Suprapubic skin (tissue), 4 donors: ENCODE data around the gene DPY19L1. TPM values are rescaled to one million over a fixed set of nuclear protein-coding genes. Genes with fewer than 3 reads are reported as not detected.
A peak's percentile ranks its signal among the peaks of the same experiment; 100 is the strongest.
"Not testable (repeated sequence)": the region's sequence is repeated elsewhere in the genome, so short reads cannot be mapped to it uniquely, and the experiment has no call there.

Experiments used
- DNase-seq, 2 donors: peaks; one replicate each; pipeline ENCODE4 v3.0.0-alpha.2; 2019; ENCODE audit warnings: low spot score in 2 of 2
- H3K27ac ChIP-seq: fragments of 200-600 bp; sonication (generic); one replicate; pipeline ENCODE4 v1.5.1; 2019
- H3K27me3 ChIP-seq: fragments of 200-600 bp; sonication (generic); one replicate; pipeline ENCODE4 v1.5.1; 2019
- H3K36me3 ChIP-seq: fragments of 200-600 bp; sonication (generic); one replicate; pipeline ENCODE4 v1.5.1; 2019
- H3K4me1 ChIP-seq: fragments of 200-600 bp; sonication (generic); one replicate; pipeline ENCODE4 v1.5.1; 2019
- H3K4me3 ChIP-seq: fragments of 200-600 bp; sonication (generic); one replicate; pipeline ENCODE4 v1.5.1; 2019; ENCODE audit warnings: mild to moderate bottlenecking
- H3K9me3 ChIP-seq: fragments of 200-600 bp; sonication (generic); one replicate; pipeline ENCODE4 v1.5.1; 2019
- EP300 ChIP-seq: sonication (generic); formaldehyde crosslinking; IDR thresholded peaks from one replicate; pipeline ENCODE4 v1.6.1; 2017; ENCODE audit warnings: antibody characterized with exemption
- POLR2A ChIP-seq, 2 donors: fragments of 450-650 bp; IDR thresholded peaks; one replicate each; pipeline ENCODE4 v1.6.1; 2017; ENCODE audit warnings: antibody characterized with exemption in 2 of 2, mild to moderate bottlenecking in 2 of 2, moderate library complexity in 2 of 2
- POLR2AphosphoS5 ChIP-seq, 3 donors: sonication (generic); formaldehyde crosslinking; IDR thresholded peaks; one replicate each; pipeline ENCODE4 v1.6.1; 2017; ENCODE audit warnings: antibody characterized with exemption in 3 of 3
- WGBS: methylation state at CpG from one replicate; pipeline ENCODE4 v1.1.5; 2018; 5-methylcytosine and 5-hydroxymethylcytosine counted together
- total RNA-seq, 4 donors: library from RNA; depleted of rRNA; stranded (reverse); fragments of >200 nt; gene quantifications; one replicate each; pipeline ENCODE4 v1.1.0, GENCODE V29; 2016
- TF ChIP-seq, protein P1 (sequence below), 2 donors: fragments of 200-600 bp in 1 of 2; fragments of 450-650 bp in 1 of 2; sonication (generic) in 1 of 2; IDR thresholded peaks; one replicate each; pipeline ENCODE4 v1.5.1; 2016 to 2019; ENCODE audit warnings: antibody characterized with exemption in 2 of 2, mild to moderate bottlenecking in 1 of 2, moderate library complexity in 1 of 2

Gene DPY19L1
- total RNA-seq, 4 donors from 2014 or later = 8.1 to 13.4 (median 10.9) TPM

DNA sequence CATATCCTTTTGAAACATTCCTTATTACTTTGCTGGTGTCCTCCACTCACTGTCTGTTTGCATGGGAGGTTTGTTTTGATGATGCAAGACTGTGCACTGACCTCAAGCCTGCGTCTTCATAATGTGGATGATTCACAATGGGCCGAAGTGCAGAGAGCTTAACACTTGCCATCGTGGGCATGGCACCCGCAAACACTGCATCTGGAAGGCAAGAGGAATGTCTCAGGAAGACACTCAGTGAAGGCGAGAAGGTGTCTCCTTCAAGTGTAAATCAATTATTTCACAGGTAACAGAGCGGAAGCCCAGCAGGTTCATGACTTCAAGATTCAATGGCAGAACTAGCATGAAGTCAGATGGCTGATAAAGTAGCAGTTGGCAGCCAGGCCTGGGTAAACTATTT is 98.1 kb downstream of the DPY19L1 start:
- no peak for DNase-seq
- Histone ChIP-seq H3K4me1 (no peaks in the 10 kb centered on the region), H3K9me3 (no peaks in the 10 kb centered on the region), H3K4me3 (no peak overlapping the region), H3K27me3 (no peaks in the 10 kb centered on the region), H3K27ac (no peak overlapping the region), H3K36me3 (peaks cover 7% of the 10 kb centered on the region)
- no peak for TF ChIP-seq EP300
- TF ChIP-seq, protein P1, sequence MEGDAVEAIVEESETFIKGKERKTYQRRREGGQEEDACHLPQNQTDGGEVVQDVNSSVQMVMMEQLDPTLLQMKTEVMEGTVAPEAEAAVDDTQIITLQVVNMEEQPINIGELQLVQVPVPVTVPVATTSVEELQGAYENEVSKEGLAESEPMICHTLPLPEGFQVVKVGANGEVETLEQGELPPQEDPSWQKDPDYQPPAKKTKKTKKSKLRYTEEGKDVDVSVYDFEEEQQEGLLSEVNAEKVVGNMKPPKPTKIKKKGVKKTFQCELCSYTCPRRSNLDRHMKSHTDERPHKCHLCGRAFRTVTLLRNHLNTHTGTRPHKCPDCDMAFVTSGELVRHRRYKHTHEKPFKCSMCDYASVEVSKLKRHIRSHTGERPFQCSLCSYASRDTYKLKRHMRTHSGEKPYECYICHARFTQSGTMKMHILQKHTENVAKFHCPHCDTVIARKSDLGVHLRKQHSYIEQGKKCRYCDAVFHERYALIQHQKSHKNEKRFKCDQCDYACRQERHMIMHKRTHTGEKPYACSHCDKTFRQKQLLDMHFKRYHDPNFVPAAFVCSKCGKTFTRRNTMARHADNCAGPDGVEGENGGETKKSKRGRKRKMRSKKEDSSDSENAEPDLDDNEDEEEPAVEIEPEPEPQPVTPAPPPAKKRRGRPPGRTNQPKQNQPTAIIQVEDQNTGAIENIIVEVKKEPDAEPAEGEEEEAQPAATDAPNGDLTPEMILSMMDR (IDR thresholded peaks at IDR 0.05) = no peak
- TF ChIP-seq POLR2A (IDR thresholded peaks at IDR 0.05) = no peak
- 93% methylated on average over 6 of the region's 6 CpGs for WGBS

DNA sequence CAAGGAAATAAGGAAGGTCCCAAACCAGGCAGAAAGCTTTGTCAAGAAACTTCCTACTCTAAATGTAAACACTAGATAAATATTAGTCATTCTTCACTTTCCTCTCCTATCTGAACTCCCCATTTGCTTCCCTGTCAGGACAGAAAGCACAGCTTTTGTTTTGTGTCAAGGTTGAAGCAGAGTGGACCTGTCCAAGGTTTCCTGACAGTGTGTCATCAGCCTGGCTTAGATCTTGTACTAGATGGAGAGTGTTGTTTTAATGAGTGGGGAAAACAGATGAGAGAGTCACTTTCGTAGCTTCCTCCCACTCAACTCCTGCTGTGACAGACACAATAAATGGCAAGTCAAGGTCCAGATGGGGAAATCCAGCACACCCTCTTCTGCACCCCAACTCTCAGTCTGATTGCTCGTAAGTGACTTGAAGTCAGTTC is 101.5 kb downstream of the DPY19L1 start:
- H3K9me3 ChIP-seq, H3K27me3 ChIP-seq, H3K4me1 ChIP-seq, H3K4me3 ChIP-seq, H3K27ac ChIP-seq, DNase-seq, H3K36me3 ChIP-seq: not testable (repeated sequence)
- 88% methylated on average over 1 of the region's 2 CpGs for WGBS

DNA sequence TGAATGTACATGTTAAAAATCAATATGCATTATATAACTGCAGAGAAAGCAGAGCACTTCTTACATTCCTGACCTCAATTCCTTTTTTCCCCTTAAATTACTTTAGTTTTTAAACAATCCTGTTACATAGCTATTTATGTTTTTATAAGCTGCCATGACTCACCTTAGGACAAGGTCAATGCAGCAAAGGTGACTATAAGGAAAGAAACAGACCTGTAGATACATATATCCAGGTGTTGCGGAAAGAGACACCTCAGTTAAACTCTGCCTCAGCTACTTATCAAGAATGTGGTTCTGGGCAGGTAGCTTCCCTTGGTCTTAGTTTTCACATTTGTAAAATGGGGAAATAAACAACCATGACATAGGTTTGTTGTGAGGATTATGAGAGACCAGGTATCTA is 105.5 kb downstream of the DPY19L1 start:
- WGBS = 96% methylated on average over 1 of the region's 1 CpG
- Histone ChIP-seq H3K27me3 (no peaks in the 10 kb centered on the region), H3K27ac (no peak overlapping the region), H3K9me3 (no peaks in the 10 kb centered on the region), H3K36me3 (peaks cover 7% of the 10 kb centered on the region), H3K4me3 (no peak overlapping the region), H3K4me1 (no peaks in the 10 kb centered on the region)
- no peak for TF ChIP-seq EP300
- TF ChIP-seq POLR2AphosphoS5 (IDR thresholded peaks at IDR 0.05) = no peak
- TF ChIP-seq, protein P1 (IDR thresholded peaks at IDR 0.05) = no peak
- TF ChIP-seq POLR2A (IDR thresholded peaks at IDR 0.05) = no peak
- DNase-seq = no peak

DNA sequence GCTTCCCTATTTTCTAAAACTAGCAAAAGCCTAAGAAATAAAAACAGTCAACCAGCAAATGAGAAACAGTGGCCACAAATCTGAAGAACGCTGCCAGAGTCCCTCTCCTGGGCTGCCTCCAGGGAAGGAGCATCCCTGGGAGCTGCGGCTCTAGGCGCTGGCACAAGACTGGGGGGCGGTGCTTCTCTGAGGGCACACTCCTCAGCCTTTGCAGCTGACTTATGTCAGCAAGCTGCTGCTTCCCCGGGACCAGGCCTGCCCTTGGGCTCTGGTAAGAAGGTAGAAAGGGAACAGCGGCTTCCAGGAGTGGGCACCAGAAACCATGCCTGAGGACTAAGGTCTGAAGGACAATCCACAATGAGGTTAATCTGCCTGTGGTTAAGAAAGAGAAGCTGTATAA is 107.5 kb downstream of the DPY19L1 start:
- DNase-seq, H3K27ac ChIP-seq, H3K36me3 ChIP-seq, H3K4me3 ChIP-seq, H3K4me1 ChIP-seq, H3K27me3 ChIP-seq, H3K9me3 ChIP-seq: not testable (repeated sequence)
- WGBS = 86% methylated on average over 6 of the region's 6 CpGs

DNA sequence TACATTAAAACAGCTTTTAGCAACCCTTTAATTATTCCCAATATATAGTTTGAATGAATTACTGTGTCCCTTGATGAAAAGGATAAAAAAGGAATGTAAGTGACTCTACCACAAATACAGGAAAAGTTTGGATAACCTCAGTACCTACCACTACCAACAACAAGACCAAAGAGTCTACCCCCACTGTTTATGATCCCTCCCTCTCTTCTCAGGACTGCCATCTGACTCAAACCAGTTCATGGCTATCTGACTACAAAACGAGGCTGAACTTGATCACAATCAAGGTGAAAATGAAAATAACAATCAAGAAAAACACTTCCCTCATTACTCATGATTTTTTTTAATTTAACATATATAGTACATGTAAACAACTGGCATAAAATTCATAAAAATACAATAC is 108.7 kb downstream of the DPY19L1 start:
- TF ChIP-seq, protein P1 (IDR thresholded peaks at IDR 0.05) = no peak
- no peak for TF ChIP-seq POLR2AphosphoS5 (IDR thresholded peaks at IDR 0.05)
- no peak for TF ChIP-seq EP300
- TF ChIP-seq POLR2A (IDR thresholded peaks at IDR 0.05) = no peak
- WGBS = 73% methylated on average over 1 of the region's 1 CpG
- no peaks in the 10 kb centered on the region for H3K4me1 ChIP-seq
- H3K9me3 ChIP-seq = no peaks in the 10 kb centered on the region
- no peak overlapping the region for H3K27ac ChIP-seq
- no peaks in the 10 kb centered on the region for H3K27me3 ChIP-seq
- DNase-seq = no peak
- peaks cover 7% of the 10 kb centered on the region for H3K36me3 ChIP-seq
- no peak overlapping the region for H3K4me3 ChIP-seq

DNA sequence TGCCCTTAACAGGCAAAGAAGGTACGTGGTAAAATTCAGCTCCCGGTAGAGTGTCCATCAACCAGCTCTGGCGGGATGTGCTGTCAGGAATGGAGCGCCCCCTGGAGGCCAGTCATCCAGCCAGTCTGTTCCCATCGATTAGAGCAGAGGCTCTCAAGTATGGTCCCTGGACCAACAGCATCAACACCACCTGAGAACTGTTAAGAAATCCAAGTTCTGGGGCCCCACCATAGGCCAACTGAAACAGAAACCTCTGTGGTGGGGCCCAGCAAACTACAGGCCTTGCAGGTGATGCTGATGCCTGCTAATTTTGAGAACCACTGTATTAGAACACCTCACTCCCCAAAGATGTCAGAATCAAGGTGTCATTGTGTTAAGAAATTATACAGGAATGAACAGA is 109.2 kb downstream of the DPY19L1 start:
- WGBS = 58% methylated on average over 5 of the region's 5 CpGs
- DNase-seq = no peak

DNA sequence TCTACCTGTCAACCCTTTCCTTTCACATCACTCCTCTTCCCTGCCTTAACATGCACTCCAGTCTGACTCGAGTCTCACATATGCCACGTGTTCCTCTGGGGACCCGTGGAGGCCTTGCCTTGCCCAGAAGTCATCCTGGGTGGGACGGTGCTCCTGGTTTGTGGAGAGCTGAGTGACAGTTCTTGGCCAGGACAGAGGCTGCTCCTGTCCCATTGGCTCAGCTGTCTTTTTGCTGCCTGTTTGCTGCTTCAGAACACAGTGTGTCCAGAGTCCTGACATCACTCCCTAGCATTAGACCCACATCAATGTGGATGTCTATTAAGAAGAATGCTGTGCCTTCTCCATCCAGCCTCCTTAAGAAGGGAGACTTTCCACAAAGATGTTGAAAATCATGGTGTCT is 116.8 kb downstream of the DPY19L1 start:
- DNase-seq, H3K4me1 ChIP-seq, H3K9me3 ChIP-seq, H3K27ac ChIP-seq, H3K36me3 ChIP-seq, H3K27me3 ChIP-seq, H3K4me3 ChIP-seq: not testable (repeated sequence)
- no CpG with 5 or more reads among the region's 4 CpGs for WGBS

More for the DNA sequence above, 109.2 kb downstream of the DPY19L1 start:
- no peaks in the 10 kb centered on the region for H3K9me3 ChIP-seq
- H3K27ac ChIP-seq = no peak overlapping the region
- no peak for TF ChIP-seq POLR2AphosphoS5 (IDR thresholded peaks at IDR 0.05)
- no peak for TF ChIP-seq EP300
- TF ChIP-seq, protein P1 (IDR thresholded peaks at IDR 0.05) = peak in 1 of 2 donors; percentile 6
- no peak for TF ChIP-seq POLR2A (IDR thresholded peaks at IDR 0.05)
- H3K4me3 ChIP-seq = no peak overlapping the region
- no peaks in the 10 kb centered on the region for H3K4me1 ChIP-seq
- peaks cover 7% of the 10 kb centered on the region for H3K36me3 ChIP-seq
- H3K27me3 ChIP-seq = no peaks in the 10 kb centered on the region

DNA sequence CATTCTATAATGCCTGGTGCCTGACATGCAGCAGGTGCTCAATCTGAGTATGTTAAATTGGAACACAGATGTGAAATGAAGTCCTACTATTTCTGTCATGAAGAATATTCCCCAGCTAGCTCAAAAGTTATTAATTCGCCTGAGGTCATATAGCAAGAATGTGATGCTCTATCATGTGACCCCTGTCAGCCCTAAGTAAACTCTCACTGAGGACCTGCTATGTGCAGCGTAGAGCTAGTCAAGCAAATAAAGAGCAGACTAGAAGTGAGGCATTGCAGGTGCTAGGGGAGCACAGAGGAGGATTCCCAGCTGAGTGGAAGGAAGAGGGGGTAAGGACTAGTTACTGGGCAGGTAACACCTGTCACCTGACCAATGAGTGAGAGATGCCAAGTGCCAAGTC is 118.2 kb downstream of the DPY19L1 start:
- H3K4me1 ChIP-seq, H3K36me3 ChIP-seq, H3K27ac ChIP-seq, DNase-seq, H3K4me3 ChIP-seq, H3K9me3 ChIP-seq, H3K27me3 ChIP-seq: not testable (repeated sequence)
- 66% methylated on average over 2 of the region's 2 CpGs for WGBS

DNA sequence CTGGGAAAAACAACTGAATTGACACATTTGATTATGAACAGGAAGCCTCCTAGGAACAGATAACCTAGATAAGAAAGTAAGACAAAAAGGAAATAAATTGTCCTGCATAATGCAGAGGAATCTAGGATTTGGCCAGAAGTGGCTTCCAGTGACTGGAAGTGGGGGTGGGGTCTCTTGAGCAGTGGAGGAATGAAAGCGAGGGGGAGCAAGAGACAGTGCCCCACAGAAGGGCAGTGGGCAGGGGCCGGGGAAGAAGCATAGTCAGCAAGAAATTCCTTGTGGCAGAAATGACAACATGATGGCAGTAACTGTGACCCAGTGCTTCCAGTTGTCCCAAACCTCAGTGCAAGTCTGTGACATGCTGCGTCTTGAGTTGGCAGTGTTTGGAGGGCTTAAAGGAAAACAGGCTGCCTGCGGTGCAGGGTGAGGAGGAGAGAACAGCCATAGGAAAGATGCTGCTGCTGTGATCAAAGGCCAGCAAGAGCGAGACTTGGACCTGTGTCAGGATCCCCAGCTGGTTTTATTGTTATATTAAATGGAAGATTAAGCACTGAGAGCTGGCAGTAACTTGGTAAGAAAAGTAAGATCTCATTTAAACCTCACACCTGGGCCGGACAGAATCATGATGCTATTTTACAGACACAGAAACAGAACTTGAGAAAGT is 119.0 kb downstream of the DPY19L1 start:
- not testable (repeated sequence) for H3K4me1 ChIP-seq, H3K36me3 ChIP-seq, H3K27me3 ChIP-seq, H3K4me3 ChIP-seq, H3K27ac ChIP-seq, H3K9me3 ChIP-seq, DNase-seq
- 20% methylated on average over 5 of the region's 6 CpGs for WGBS

DNA sequence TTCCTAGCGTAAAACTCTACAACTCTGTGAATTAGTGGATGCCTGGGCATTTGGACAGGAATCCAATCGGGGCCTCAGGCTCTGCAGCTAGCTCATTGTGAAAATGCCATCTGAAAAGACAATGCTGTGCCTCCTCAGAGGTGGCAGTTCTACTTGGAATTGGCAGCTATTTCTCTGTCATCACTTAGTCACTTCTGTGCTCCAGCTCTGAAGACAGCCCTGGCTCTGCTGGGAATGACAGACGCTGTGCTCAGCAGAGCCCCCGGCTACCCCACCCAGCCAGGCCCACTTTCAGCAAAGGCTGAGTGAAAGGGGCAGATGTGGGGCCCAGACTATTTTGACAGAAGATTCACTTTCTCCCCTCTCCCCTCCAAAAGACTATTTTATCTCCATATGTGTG is 119.8 kb downstream of the DPY19L1 start:
- WGBS = 68% methylated on average over 4 of the region's 4 CpGs
- not testable (repeated sequence) for H3K27ac ChIP-seq, H3K27me3 ChIP-seq, H3K36me3 ChIP-seq, H3K4me1 ChIP-seq, DNase-seq, H3K4me3 ChIP-seq, H3K9me3 ChIP-seq
